NCI-H1048 (cell line): ENCODE results near the gene VAV2.

Source experiments
- DNase-seq: peaks from one replicate; lab custom pipeline; 2025; lab: John Stamatoyannopoulos, UW

Gene VAV2

DNA sequence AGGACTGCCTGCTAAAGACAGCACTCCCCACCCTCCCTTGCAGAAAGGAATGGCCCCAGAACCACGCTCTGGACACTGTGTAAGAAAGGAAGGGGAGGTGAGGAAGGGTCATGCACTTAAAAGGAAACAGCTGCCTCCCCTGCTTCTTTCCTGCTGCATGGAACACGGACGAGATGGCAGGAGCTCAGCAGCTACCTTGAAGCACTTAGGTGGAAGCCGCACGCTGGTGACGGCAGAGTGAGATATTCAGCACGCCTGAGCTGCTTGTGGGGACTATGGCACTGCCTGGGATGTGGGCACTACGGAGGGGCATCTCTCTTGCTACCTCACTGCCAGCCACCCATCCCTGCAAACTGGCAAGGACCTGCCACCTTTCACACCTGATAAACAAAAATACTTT is 101.5 kb downstream of the VAV2 start:
- DNase-seq = no peak

DNA sequence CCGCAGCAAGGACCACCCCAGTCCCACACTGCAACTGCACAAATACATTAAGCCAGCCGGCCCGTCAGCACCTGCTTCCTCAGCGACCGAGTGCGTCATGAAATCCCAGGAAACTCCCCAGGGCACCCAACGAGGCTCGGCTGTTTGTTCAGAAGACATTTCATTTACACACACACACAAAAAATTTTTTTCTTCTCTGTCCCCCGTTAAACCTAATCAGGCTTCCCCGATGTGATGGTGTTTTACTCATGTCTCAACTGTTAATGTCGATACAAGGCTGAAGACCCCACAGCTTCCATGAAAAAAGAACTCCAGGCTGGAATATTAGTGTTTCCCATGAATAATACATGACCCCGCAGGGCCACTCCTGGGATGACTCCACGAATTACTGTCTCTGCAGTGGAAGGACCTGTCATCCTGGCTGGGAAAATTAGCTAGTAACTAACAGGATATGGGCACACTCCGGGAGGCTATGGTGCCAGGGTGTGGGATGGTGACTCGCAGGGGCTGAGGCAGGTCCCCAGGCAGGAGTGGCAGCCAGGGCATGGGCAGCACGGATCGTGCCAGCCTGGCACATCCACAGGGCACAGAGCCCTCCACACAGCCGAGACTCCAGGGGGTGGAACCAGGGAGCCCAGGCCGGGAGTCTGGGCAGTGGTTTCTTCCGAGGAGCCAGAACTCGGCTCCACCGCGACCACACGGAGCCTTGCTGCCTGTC is 102.4 kb downstream of the VAV2 start:
- DNase-seq = no peak

DNA sequence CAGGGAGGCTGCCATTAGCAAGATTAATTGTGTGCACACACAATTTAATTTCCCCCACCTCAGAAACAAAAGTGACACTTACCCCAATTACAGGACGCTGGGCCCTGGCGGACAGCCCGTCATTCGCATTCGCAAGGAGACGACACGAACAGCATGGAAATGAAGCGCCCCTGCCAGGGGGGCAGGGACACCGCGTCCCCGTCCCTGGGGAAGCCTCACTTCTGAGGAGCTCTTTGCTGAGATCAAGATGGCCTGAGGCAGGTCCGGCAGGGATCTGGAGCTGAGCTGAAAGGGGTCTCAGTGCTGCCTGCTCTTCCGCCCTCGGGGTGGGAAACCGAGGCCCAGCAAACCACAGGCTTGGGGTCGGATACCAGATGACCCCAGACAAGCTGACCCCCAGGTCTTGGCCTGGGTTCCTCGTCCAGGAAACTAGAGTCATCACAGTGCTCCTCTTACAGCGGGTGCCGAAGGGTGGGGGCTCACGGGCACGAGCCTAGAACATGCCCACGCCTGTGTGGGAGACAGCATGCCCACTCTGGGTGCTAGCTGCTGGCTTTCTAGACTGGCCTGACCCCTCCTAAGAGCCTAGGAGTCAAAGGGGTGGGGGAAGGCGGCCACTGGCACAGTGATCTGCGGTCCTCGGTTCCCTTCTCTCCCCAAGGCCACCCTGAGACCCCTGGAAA is 103.2 kb downstream of the VAV2 start:
- DNase-seq = no peak

DNA sequence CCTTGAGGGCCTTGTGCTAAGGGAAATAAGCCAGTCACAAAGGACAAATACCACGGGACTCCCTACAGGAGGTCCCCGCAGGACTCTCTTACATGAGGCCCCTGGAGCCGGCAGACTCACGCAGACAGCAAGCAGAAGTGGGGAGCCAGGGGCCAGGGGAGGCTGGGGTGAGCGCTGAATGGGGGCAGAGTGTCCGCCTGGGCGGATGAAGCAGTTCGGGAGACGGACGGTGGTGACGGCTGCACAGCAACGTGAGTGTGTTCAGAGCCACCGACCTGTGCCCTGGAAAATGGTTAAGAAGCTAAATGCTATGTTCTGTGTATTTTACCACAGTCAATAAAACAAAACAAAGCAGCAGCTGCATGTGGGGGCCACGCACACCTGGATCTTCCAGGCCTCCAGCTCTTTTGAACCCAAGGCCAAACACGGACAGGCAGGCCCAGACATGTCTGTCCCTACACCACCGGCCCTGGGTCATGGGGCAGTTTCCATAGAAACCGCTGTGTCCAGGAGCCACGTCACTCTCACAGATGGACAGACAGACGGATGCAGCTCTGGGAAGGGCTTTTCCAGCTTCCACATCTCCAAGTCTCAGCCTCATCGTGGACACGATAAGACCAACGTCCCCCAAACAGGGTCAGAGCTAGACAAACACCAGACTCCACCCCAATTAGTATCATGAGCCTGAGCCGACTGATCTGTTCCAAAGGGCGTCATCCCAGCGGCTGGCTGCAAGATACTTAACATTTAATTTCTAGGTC is 103.9 kb downstream of the VAV2 start:
- no peak for DNase-seq

- DNase-seq = no peak
Measured at GRCh38 chr9:133887540-133888047, 104.5 kb downstream of the VAV2 start.

- no peak for DNase-seq
Measured at GRCh38 chr9:133886563-133887501, 105.3 kb downstream of the VAV2 start.

- DNase-seq = no peak
Measured at GRCh38 chr9:133884907-133885744, 107.0 kb downstream of the VAV2 start.

GRCh38 chr9:133882849-133883755 is 109.0 kb downstream of the VAV2 start:
- no peak for DNase-seq

GRCh38 chr9:133881671-133882381 is 110.3 kb downstream of the VAV2 start:
- no peak for DNase-seq

DNA sequence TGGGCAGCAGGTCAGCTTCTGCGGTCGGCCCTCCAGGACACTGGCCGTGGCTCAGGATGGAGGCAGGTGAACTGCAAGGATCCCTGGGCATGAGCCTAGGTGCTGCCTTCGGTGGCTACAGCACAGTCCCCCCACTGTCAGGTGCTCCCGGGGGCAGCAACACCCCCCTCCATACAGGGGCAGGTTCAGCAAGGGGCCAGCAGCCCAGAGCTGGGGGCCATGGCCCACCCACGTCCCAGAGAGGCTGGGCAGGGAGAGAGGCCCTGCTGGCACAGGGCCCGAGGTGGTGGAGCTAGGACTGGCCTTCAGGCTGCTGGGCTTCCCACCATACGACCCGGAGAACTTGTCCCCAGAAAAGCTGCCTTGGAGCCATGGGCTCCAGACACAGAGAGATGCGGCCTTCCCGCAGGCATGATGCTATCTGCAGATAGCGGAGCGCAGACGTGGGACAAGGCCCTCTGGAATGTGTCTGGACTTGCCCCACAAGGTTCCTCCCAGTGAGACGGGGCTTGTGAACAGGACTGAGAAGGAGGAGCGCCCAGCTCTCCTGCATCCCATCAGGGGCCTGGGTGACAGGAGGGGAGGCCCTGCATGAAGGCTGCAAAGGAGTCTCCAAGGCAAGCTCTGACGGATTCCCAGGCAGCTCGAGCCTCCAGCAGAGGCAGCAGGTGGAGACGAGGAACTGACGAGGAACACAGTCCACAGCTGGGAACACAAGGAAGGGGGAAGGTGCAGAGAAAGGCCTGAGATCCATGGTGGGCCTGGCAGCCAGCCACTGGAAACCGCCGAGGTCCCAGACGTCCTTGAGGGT is 111.1 kb downstream of the VAV2 start:
- DNase-seq = no peak

DNA sequence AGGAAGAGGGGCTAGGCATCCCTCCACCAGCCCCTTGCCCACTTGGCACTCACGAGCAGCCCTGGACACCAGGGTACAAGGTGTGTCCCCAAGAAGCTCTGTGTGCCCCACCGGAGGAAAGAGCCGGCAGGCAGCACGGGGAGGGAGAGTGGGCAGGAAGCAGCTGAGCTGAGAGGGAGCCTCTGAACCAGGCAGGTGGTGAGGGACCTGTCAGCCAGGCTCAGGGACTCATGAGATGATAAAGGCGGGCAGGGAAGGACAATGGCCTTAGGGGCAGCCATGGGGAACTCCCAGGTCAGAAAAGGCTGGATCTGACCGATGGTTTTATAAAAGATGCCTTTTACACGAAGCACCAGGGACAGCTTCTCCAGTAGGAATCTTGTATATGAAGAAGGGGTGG is 112.0 kb downstream of the VAV2 start:
- DNase-seq = no peak

- no peak for DNase-seq
Measured at GRCh38 chr9:133879615-133880014, 112.5 kb downstream of the VAV2 start.

DNA sequence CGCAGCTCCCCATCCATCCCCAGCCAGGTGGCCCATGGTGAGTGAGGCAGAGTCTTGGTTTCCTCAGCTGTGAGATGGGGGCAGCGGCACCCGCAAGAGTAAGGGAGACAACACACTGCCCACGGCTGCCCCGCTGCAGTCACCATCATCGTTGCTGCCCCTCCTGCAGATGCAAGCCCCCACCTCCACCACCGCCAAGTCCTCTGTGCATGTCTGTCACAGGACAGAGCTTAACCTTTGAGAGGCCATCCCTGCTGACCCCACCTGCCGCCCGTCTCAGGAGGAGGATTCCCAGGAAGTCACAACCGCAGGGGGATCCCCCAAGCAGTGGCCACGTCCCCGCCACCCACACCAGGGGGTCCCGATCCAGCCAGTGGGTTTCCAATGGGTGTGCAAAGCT is 113.7 kb downstream of the VAV2 start:
- DNase-seq = no peak

DNA sequence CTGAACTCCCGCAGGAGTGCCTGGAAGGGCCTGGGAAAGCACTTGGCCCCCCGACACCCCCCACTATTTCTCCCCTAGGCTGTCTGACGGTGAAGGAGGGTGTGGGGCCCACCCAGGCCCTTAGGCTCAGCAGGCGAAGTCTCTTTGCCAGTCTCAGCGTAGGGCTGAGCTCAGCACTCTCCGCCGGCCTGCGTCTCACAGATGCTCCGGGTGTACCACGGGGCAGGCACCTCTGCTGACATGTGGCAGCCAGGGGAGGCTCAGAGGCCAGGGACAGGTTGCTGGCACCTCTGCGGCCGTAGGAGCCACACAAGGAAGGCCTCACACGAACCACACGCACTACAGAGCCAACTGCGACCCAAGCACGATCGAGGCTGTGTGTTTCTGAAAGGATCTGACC is 114.2 kb downstream of the VAV2 start:
- no peak for DNase-seq

DNA sequence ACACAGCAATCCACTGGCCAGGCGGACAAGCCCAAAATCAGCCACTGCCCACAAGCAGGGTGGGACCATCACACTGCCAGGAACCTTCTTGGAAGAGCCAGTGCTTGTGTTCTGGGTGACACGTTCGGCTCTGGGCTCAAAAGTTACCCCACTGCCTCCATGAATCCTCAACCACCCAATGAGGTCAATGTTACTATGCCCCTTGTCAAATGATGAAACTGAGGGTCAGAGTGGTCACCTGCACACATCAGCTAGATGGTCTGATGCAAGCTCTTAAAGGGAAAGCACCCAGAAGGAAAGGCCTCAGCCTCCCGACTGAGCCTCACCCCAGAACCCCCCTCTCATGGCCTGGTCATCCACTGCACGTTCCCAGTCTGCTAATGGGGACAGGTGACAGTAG is 114.8 kb downstream of the VAV2 start:
- DNase-seq = no peak

DNA sequence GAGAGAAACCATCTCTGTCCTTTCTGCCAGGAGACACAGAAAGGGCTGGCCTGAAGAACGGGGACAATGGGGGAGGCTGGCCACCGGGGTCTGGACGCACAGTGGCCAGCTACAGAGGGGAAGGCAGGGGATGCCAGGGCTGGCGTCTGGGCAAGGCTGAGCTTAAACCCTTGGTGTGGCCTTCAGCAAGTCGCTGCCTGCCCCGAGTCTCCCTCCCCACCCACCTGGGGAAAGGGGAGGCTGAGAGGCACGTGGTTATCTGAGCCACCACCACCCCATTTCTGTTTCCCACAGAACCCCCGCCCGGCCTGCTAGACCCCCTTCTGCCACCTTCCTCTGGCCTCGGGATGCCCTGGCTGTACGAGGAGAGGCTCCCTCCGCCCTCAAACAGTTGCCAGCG is 115.3 kb downstream of the VAV2 start:
- no peak for DNase-seq

DNA sequence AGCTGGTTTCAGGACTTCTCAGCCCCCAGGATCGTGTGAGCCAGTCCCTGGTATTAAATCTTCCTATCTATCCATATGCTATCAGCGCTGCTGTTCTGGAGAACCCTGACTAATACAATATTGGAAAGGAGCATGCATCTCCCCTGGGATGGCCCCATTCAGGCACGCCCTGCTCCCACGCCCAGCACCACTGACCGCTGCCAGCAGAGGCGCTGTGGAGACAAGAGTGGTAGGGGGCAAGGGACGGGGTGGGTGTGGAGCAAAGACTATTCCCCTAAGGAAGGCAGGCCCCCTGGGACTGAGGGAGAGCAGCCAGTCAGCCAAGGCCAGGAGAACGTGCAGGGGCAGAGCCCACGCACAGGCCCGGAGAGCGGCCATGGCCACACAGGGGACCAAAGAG is 116.0 kb downstream of the VAV2 start:
- no peak for DNase-seq

DNA sequence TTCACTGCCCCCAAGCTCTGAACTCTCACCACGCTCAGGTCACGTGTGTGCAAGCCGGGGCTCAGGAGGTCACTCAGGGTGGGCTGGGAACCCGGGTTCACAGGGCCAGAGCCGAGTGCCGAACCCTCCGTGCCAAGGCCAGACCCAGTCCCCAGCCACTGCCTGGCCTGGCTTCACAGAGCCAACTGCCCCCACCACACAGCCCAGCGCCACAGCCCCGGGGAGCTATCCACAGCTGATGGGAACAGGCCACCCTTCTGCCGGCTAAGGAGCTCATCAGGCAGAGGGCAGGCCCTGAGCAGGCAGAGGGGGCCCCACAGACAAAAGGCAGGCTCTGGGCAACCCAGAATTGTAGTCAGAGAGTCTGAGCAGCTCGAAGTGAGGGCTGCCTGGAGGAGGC is 117.0 kb downstream of the VAV2 start:
- DNase-seq = no peak
